Posterior vena cava (tissue), 2 donors: ENCODE results near the gene PLD4. TPM values are rescaled to one million over a fixed set of nuclear protein-coding genes. Genes with fewer than 3 reads are reported as not detected.
"Not testable (repeated sequence)": the region's sequence is repeated elsewhere in the genome, so short reads cannot be mapped to it uniquely, and the experiment has no call there.

Experiments
- DNase-seq: peaks from one replicate; pipeline ENCODE4 v3.0.0-alpha.2; 2020; ENCODE audit warnings: low spot score
- intact Hi-C, 2 donors: fragments of 100-400 bp; cut with DNase I; formaldehyde crosslinking; loops; one replicate each; pipeline versions ENCODE4 v1.14.1 to v1.14.2; 2022 to 2023
- total RNA-seq, 2 donors: library from RNA; stranded (reverse); fragmentation: NEBNext Ultra II Directional; extraction: Animal tissue kit (Norgen Biotek cat#: 25700); gene quantifications; one replicate each; pipeline ENCODE4 v1.2.1, GENCODE V29; 2021
- donor health status: DM: yes; HTN: yes; CAD: no.
- donor health status: DM: yes; HTN: yes; CAD: no.

The PLD4 gene
- total RNA-seq, 2 donors from 2014 or later = 0.24 TPM; not detected in 1

- peak; percentile 79 for DNase-seq
- intact Hi-C loops = no loop called here
Observed at GRCh38 chr14:104885031-104885972, 39.4 kb upstream of the PLD4 start.

DNA sequence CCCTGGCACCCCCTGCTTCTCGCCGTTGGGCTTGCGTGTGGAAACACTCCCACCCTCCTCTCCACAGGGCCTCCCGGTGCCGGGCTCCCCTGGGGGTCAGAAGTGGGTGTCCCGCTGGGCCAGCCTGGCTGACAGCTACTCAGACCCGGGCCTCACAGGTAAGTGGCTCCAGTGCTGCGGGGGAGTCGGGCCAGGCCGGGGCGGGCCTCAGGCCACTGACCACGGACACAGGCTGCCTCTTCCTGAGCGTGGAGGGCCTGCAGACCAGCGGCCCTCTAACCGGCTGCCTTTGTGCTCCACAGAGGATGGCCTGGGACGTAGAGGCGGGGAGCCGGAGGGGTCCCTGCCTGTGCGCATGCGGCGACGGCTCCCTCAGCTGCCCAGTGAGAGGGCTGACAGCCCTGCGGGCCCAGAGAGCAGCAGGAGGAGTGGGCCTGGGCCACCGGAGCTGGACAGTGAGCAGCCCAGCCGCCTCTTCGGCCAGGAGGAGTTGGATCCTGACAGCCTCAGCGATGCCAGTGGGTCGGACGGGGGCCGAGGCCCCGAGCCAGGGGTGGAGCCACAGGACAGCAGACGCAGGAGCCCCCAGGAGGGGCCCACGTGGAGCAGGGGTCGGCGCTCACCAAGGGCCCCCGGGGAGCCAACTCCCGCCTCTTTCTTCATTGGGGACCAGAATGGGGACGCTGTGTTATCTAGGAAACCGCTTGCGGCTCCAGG lies 38.5 kb upstream of the PLD4 start:
- intact Hi-C loops = no loop called here
- DNase-seq = peak; percentile 74

DNA sequence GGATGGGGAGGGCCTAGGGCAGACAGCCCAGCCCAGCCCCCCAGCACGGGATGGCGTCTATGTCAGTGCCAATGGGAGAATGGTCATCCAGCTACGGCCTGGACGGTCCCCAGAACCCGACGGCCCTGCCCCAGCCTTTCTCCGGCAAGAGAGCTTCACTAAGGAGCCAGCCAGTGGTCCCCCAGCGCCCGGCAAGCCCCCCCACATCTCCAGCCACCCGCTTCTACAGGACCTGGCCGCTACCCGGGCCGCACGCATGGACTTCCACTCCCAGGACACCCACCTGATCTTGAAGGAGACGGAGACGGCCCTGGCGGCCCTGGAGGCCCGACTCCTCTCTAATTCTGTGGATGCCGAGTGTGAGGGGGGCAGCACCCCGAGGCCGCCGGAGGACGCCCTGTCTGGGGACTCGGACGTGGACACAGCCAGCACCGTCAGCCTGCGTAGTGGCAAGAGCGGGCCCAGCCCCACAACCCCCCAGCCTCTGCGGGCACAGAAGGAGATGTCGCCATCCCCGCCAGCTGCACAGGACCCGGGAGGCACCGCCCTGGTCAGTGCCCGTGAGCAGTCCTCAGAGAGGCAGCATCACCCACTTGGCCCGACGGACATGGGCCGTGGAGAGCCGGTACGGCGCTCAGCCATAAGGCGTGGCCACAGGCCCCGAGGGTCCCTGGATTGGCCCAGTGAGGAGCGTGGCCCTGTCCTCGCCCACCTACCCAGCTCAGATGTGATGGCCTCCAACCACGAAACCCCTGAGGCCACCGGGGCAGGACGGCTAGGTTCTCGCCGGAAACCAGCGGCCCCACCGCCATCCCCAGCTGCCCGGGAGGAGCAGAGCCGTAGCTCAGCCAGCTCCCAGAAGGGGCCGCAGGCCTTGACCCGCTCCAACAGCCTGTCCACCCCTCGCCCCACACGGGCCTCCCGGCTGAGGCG lies 37.7 kb upstream of the PLD4 start:
- DNase-seq = peak; percentile 80
- intact Hi-C loops = no loop called here

DNA sequence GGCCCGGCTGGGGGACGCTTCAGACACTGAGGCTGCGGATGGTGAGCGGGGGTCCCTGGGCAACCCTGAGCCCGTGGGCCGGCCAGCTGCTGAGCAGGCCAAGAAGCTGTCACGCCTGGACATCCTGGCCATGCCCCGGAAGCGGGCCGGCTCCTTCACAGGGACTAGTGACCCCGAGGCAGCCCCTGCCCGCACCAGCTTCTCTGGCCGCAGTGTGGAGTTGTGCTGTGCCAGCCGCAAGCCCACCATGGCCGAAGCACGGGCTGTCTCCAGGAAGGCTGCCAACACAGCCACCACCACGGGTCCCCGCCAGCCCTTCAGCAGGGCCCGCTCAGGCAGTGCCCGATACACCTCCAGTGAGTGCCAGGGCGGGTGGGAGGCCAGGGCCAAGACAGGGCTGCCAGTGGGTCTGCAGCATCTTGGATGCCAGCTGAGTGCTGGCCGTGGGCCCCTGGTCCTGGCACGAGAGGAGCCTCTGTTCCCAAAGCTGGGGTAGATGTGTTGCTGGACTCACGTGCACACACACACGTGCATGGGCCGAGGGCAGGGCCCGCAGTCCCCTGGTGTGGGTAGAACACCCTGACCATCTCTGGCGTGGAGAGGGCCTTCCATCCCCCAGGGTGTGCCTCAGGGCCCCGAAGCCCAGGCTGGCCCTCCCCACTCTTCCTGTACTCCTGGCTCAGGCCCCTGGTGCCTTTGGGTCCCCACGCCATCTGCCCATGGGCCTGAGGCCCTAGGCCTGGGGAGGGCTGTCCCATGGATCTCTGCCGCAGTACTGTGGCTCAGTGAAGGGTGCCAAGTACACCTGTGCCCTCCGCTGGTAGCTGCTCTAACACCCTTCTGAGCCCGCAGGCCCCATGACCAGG lies 36.8 kb upstream of the PLD4 start:
- peak; percentile 83 for DNase-seq
- intact Hi-C loops = no loop called here

DNA sequence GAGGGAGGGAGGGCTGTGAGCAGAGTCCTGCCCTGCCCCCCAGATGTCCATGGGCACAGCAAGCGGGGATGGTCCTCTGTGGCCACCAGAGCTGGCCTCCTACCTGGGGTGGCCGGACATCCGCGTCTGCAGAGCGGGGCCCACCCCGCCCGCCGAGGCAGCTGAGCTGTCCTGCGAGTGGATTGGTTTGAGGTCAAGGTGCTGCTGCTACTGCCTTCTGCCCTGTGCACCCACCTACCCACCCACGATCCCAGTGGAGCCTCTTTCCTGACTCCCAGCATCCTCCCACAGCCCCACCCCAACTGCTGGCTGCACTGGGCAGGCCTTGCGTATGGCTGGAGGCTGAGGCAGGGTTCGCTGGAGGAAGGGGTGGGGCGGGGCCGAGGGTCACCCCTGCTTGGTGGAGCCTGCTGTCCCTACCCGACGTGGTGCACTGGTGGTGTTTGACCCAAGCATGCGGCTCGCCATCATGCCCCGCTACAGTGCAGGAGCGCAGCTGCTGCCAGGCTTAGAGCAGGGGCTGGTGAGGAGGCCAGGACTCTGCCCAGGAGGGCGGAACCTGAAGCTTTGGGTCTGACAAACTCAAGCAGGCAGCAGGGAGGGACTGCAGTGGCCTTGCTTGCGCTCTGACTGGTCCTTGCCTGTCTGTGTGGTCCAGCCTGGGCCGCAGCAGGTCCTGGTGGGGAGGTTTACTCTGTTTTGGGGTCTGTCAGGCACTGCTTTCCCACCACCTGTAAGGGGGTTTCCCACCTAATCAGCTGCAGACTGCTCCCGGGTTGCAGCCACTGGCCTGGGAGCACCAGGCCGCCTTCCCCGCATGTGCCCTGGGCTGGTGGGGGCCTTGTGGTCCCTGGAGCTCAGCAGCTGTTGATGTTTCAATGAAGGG lies 35.9 kb upstream of the PLD4 start:
- peak; percentile 75 for DNase-seq
- intact Hi-C loops = no loop called here

DNA sequence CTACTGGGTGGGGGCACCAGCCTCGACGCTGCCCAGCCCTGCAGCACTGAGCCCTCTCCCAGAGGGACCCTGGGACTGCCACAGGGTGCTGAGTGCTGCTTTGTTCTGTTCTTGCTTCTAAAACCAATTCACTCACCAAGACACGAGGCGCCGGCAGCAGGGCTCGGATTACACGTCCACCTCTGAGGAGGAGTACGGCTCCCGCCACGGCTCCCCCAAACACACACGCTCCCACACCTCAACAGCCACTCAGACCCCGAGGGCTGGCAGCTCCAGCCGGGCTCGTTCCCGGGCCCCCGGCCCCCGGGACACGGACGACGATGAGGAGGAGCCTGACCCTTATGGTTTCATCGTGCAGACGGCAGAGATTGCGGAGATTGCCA lies 35.3 kb upstream of the PLD4 start:
- DNase-seq = peak; percentile 72
- intact Hi-C loops = no loop called here

DNA sequence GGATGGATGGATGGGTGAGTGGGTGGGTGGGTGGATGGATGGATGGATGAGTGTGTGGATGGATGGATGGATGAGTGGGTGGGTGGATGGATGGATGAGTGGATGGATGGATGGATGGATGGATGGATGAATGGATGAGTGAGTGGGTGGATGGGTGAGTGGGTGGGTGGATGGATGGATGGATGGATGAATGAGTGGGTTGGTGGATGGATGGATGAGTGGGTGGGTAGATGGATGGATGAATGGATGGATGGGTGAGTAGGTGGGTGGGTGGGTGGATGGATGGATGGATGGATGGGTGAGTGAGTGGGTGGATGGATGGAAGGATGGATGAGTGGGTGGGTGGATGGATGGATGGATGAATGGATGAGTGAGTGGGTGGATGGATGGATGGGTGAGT lies 34.4 kb upstream of the PLD4 start:
- DNase-seq = not testable (repeated sequence)
- intact Hi-C loops = loop anchor here in 1 of 2 donors (10.0 kb wide), 1 partner anchor 165 kb away; no protein-coding TSS in a partner anchor

DNA sequence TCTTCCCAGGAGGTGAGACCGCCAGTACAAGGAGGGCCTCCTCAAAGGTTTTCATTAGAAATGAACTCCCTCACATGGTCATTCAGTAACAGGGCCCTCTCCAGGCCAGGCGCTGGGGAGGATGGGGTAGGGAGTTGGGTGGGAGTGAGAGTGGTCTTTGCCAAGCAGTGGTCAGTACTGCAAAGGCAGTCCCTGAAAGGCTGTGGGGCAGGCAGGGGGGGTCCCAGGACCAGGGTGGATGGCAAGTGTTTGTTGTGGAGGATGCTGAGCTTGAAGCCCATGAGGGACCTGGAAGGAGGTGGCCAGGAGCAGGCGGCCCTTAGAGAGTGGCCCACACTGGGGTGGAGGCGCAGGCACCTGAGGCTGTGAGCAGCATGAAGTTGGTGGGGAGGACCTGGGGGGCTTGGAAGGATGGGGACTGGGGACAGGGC lies 33.5 kb upstream of the PLD4 start:
- no peak for DNase-seq
- intact Hi-C loops = loop anchor here in 1 of 2 donors (10.0 kb wide), 1 partner anchor 164 kb away; no protein-coding TSS in a partner anchor

- peak; percentile 79 for DNase-seq
- intact Hi-C loops = loop anchor here in 1 of 2 donors (10.0 kb wide), 1 partner anchor 163 kb away; no protein-coding TSS in a partner anchor
Observed at GRCh38 chr14:104891664-104892530, 32.8 kb upstream of the PLD4 start.

GRCh38 chr14:104892531-104893434 lies 31.9 kb upstream of the PLD4 start:
- DNase-seq = peak; percentile 80
- intact Hi-C loops = loop anchor here in 1 of 2 donors (10.0 kb wide), 1 partner anchor 162 kb away; no protein-coding TSS in a partner anchor

- intact Hi-C loops = loop anchor here in 1 of 2 donors (10.0 kb wide), 1 partner anchor 161 kb away; no protein-coding TSS in a partner anchor
- peak; percentile 82 for DNase-seq
Observed at GRCh38 chr14:104893435-104894207, 31.1 kb upstream of the PLD4 start.

GRCh38 chr14:104894331-104895206 lies 30.1 kb upstream of the PLD4 start:
- DNase-seq = peak; percentile 70
- intact Hi-C loops = loop anchor here (5.0 to 10.0 kb wide), 2 partner anchors 73 to 160 kb away; no protein-coding TSS in a partner anchor

GRCh38 chr14:104895207-104895785 lies 29.4 kb upstream of the PLD4 start:
- intact Hi-C loops = loop anchor here (5.0 to 10.0 kb wide), 2 partner anchors 72 to 160 kb away; no protein-coding TSS in a partner anchor
- DNase-seq = peak; percentile 76
